Esophagus squamous epithelium (tissue), 5 donors: ENCODE results near the gene PPIL1. TPM values are rescaled to one million over a fixed set of nuclear protein-coding genes. Genes with fewer than 3 reads are reported as not detected.

Experiments used
- DNase-seq: peaks from one replicate; lab custom pipeline; 2025; lab: John Stamatoyannopoulos, UW
- H3K27ac ChIP-seq, 4 donors: fragments of 200-600 bp; sonication (generic); one replicate each; pipeline ENCODE4 v1.5.1; 2016 to 2019; ENCODE audit warnings: mild to moderate bottlenecking in 1 of 4
- H3K27me3 ChIP-seq, 4 donors: fragments of 200-600 bp; sonication (generic); 1 replicate in 3 of 4; 2 replicates in 1 of 4; pipeline versions ENCODE4 v1.5.1 to v1.6.0; 2017 to 2021; ENCODE audit warnings: antibody characterized with exemption in 1 of 4
- H3K36me3 ChIP-seq, 3 donors: fragments of 200-600 bp; sonication (generic); one replicate each; pipeline ENCODE4 v1.5.1; 2016 to 2019
- H3K4me1 ChIP-seq, 3 donors: fragments of 200-600 bp; sonication (generic); one replicate each; pipeline ENCODE4 v1.5.1; 2017 to 2019
- H3K4me3 ChIP-seq, 4 donors: fragments of 200-600 bp; sonication (generic); 1 replicate in 3 of 4; 2 replicates in 1 of 4; pipeline ENCODE4 v1.5.1; 2016 to 2019; ENCODE audit warnings: mild to moderate bottlenecking in 2 of 4, moderate library complexity in 1 of 4
- H3K9me3 ChIP-seq, 3 donors: fragments of 200-600 bp; sonication (generic); one replicate each; pipeline ENCODE4 v1.5.1; 2016 to 2019
- POLR2A ChIP-seq, 4 donors: fragments of 450-650 bp; IDR thresholded peaks; one replicate each; pipeline ENCODE4 v1.6.1; 2017; ENCODE audit warnings: antibody characterized with exemption in 4 of 4, mild to moderate bottlenecking in 4 of 4, moderate library complexity in 3 of 4
- WGBS, 2 donors: methylation state at CpG; one replicate each; pipeline ENCODE4 v1.1.5; 2018; 5-methylcytosine and 5-hydroxymethylcytosine counted together
- intact Hi-C: fragments of 100-400 bp; cut with DNase I; formaldehyde crosslinking; loops from one replicate; pipeline ENCODE4 v1.15.0; 2022
- total RNA-seq, 4 donors: library from RNA; depleted of rRNA; stranded (reverse); fragments of >200 nt; gene quantifications; one replicate each; pipeline ENCODE4 v1.1.0, GENCODE V29; 2016
- TF ChIP-seq, protein P1 (sequence below), 6 experiments: fragments of 450-650 bp in 4 of 6; fragments of 200-600 bp in 2 of 6; sonication (generic) in 2 of 6; IDR thresholded peaks; one replicate each; pipeline ENCODE4 v1.5.1; 2016 to 2019; ENCODE audit warnings: antibody characterized with exemption in 6 of 6, mild to moderate bottlenecking in 4 of 6, moderate library complexity in 4 of 6
- donor health status: DM: yes; HTN: yes; CAD: no.

PPIL1 gene
- total RNA-seq, 4 donors from 2014 or later: 13.4 to 35.4 (median 28.7) TPM

DNA sequence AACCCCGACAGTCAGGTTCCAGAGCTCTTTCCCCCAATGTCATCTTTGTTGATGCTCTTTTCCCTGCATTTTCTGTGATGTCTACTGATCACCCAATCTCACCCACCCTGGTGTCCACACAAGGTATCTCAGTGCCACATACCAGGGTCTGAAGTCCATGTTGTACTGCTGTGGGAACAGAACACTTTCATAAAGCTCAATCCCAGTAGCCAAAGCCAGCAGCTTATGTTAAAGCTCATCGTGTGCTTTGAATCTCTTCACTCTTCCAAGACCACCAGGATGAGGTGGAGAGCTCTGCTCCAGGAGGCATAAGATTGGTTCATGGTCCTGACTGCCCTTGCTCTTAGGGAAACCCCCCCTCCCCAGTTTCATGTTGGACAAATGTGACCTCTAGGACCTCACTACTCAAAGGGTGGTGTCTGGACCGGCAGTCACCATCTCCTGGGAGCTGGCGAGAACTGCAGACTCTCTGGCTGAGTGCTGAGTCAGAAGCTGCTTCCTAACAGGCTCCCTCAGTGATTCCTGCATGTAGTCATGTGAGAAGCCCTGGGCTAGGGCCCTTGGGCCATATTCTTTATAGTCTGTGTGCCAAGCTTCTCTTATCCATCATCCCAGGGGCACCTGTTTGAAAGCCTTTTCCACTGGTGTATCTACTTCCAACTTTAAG is 22.0 kb downstream of the PPIL1 start:
- WGBS, 2 donors: 42 to 85% methylated on average over 2 to 4 of the region's 4 CpGs
- no peak for DNase-seq
- no peaks in the 10 kb centered on the region for H3K27me3 ChIP-seq
- H3K4me3 ChIP-seq: no peak overlapping the region
- no peak for TF ChIP-seq POLR2A (IDR thresholded peaks at IDR 0.05)
- TF ChIP-seq, protein P1, sequence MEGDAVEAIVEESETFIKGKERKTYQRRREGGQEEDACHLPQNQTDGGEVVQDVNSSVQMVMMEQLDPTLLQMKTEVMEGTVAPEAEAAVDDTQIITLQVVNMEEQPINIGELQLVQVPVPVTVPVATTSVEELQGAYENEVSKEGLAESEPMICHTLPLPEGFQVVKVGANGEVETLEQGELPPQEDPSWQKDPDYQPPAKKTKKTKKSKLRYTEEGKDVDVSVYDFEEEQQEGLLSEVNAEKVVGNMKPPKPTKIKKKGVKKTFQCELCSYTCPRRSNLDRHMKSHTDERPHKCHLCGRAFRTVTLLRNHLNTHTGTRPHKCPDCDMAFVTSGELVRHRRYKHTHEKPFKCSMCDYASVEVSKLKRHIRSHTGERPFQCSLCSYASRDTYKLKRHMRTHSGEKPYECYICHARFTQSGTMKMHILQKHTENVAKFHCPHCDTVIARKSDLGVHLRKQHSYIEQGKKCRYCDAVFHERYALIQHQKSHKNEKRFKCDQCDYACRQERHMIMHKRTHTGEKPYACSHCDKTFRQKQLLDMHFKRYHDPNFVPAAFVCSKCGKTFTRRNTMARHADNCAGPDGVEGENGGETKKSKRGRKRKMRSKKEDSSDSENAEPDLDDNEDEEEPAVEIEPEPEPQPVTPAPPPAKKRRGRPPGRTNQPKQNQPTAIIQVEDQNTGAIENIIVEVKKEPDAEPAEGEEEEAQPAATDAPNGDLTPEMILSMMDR (IDR thresholded peaks at IDR 0.05): no peak
- no peaks in the 10 kb centered on the region for H3K9me3 ChIP-seq
- H3K27ac ChIP-seq: peak overlapping the region; percentile 50 to 77 (median 64)
- H3K4me1 ChIP-seq: peaks cover 19 to 62% (median 21%) of the 10 kb centered on the region in 3 donors
- intact Hi-C loops: no loop called here
- peaks cover 0 to 28% (median 0%) of the 10 kb centered on the region in 3 donors for H3K36me3 ChIP-seq

DNA sequence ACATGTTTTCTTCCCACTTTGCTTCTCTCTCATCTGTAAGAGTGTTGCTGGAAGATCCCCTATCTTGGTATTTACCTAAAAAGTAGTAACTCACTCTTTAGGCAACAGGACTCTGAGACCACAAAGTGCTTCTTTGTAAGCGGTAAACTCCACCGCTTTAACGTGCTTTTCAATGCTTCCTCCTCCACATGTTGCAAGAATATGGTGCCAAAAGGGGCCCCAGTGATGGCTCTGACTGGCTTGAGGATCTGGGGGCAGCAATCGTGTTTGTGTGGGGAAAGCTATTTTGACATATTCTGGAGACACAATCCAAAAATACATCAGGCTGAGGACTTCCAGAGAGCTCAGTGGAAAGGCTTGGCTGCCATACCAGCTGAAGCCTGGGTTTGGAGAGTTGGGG is 23.0 kb downstream of the PPIL1 start:
- 56 to 71% methylated on average over 4 of the region's 4 CpGs for WGBS, 2 donors
- no peak overlapping the region for H3K4me3 ChIP-seq
- intact Hi-C loops: no loop called here
- peak overlapping the region; percentile 1 to 71 (median 36) for H3K27ac ChIP-seq
- peaks cover 0 to 28% (median 0%) of the 10 kb centered on the region in 3 donors for H3K36me3 ChIP-seq
- no peak for TF ChIP-seq POLR2A (IDR thresholded peaks at IDR 0.05)
- TF ChIP-seq, protein P1 (IDR thresholded peaks at IDR 0.05): no peak
- H3K27me3 ChIP-seq: no peaks in the 10 kb centered on the region
- peaks cover 19 to 62% (median 21%) of the 10 kb centered on the region in 3 donors for H3K4me1 ChIP-seq
- no peak for DNase-seq
- no peaks in the 10 kb centered on the region for H3K9me3 ChIP-seq

DNA sequence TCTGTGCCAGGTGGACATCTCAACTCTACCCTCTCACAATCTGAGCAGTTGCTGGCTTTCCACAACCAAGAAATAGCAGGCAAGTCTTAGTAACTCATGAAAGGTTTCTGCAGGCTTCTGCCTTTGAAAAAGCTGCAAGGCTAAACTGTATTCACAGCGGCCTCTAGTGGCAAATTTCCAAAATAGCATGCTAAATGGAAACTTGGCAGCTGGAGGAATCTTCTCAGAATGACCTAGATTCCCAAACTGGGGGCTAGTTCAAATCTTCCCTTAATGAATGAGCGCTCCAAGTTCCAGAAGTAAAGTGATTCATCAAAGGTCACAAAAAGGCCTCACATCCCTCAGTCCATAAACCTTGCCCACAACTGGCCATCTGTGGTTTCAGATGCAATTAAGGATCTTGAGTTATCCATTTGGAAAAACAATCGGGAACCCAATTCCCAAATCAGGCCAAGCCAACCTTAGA is 23.4 kb downstream of the PPIL1 start:
- peak overlapping the region in 2 of 4 donors; percentile 17 to 56 for H3K27ac ChIP-seq
- H3K27me3 ChIP-seq: no peaks in the 10 kb centered on the region
- no peaks in the 10 kb centered on the region for H3K9me3 ChIP-seq
- no peak for DNase-seq
- H3K36me3 ChIP-seq: peaks cover 0 to 24% (median 0%) of the 10 kb centered on the region in 3 donors
- H3K4me3 ChIP-seq: no peak overlapping the region
- TF ChIP-seq, protein P1 (IDR thresholded peaks at IDR 0.05): peak; percentile 55 to 83 (median 68)
- TF ChIP-seq POLR2A (IDR thresholded peaks at IDR 0.05): no peak
- 16 to 42% methylated on average over 3 of the region's 3 CpGs for WGBS, 2 donors
- intact Hi-C loops: no loop called here
- peaks cover 19 to 59% (median 21%) of the 10 kb centered on the region in 3 donors for H3K4me1 ChIP-seq

DNA sequence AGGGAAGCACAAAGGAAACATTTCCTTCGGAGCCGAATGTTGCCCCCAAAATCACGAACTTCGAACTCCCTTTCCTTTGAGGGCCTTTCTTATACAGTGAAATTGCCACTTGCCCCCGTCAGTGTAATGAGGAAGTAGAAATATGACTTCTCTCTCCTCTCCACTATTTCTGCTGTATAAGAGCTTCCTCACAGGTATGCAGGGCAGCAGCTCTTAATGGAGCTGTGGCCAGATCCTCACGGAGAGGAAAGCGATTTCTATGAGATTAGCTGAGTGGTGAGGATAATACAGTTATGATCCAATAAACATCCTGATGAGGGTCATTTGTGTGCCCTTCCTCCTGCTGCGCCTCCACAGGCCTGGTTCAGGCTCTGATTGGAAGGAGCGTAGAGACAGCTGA is 24.6 kb downstream of the PPIL1 start:
- TF ChIP-seq POLR2A (IDR thresholded peaks at IDR 0.05): no peak
- TF ChIP-seq, protein P1 (IDR thresholded peaks at IDR 0.05): no peak
- no peak overlapping the region for H3K27ac ChIP-seq
- WGBS, 2 donors: 76 to 82% methylated on average over 8 to 9 of the region's 9 CpGs
- intact Hi-C loops: no loop called here
- H3K27me3 ChIP-seq: no peaks in the 10 kb centered on the region
- H3K4me1 ChIP-seq: peaks cover 19 to 59% (median 21%) of the 10 kb centered on the region in 3 donors
- H3K9me3 ChIP-seq: no peaks in the 10 kb centered on the region
- no peak for DNase-seq
- H3K4me3 ChIP-seq: no peak overlapping the region
- H3K36me3 ChIP-seq: peaks cover 0 to 12% (median 0%) of the 10 kb centered on the region in 3 donors
